SKM-1 treated with dmso at 0.1 percent for 144 hours (cell line): Measurements from ENCODE around the gene EGFR.

Experiments used
- DNase-seq: peaks from one replicate; lab custom pipeline; 2025; ENCODE audit not compliant: unreplicated experiment; lab: John Stamatoyannopoulos, UW

Gene EGFR

DNA sequence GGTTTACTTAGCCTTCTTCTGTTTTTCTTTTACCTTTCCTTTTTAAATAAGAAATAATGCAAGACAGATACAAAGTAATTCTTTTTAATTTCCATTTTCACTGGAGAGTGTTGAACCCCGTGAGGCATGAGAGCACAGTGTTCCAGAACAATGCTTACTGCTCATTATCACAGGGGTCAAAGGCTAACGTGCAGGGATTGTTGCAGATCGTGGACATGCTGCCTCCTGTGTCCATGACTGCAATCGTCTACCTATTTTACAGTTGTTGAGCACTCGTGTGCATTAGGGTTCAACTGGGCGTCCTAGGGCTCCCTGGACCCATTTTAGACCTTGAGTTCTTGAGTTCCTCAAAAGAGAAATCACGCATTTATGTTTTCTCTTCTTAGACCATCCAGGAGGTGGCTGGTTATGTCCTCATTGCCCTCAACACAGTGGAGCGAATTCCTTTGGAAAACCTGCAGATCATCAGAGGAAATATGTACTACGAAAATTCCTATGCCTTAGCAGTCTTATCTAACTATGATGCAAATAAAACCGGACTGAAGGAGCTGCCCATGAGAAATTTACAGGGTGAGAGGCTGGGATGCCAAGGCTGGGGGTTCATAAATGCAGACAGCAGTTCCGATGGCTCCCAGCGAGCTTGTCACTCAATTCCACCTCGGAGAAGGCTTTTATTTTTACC, 124.2 kb downstream of the EGFR start:
- DNase-seq: no peak

DNA sequence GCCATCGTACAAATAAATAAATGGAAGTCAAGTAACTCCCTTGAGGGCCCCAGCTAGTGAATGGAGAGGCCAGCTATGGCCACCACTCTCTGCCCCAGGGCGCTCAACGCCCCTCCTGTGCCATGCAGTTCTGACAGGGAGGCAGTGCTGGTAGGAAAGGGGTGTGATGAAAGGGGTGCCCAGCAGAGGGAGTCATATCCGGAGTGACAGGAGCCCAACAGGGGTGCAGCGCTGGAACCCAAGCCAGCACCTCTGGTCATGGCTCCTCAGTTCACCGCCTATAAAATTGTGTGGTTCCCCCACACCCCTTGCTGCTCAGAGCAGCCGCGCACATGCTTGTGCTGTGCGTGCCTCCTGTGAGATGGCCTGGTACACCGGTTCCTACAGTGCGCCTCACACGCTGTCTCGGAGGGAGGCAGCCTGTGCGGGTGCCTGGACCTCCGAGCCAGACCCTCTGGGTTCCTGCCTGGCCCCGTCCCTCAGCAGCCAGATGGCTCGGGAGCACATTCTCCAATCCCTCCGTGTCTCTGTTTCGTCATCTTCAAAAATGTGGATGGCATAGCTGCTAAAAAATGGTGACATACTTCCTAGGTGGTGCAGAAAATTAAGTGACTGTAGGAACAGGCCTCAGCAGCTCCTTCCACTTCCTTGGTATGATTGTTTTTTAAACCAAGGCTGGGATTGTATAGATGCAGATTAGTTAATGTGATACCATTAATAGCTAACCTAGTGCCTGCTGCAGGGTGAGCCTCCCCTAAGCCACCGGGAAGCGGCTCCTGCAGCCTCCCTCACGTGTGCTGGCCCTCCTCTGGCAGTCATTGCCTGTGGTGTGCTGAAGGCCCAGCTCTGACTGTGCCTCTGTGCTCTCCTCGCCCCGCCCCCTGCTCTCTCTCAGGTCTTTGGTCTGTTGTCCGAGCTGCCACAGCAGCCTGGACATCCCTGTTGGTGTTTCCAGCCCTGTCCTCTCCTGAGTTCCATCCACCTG, 125.8 kb downstream of the EGFR start:
- DNase-seq: no peak

DNA sequence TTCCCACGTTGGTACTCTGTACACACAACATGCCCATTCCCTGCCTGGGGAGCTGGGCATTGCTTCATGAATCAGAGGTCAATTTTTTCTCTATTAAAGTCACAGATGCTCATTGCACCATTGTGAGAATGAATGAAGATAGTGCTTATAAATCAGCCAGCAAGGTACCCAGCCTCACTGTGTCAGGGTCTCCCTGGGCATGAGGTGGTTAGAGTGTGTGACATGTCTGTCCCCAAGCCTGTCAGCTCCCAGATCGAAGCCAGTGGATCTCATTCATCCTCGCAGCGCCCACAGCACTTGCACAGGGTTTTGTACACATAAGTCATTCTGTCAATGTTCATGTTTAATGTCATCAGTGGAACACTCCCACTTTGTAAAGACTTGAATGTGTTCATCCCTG, 126.8 kb downstream of the EGFR start:
- no peak for DNase-seq

DNA sequence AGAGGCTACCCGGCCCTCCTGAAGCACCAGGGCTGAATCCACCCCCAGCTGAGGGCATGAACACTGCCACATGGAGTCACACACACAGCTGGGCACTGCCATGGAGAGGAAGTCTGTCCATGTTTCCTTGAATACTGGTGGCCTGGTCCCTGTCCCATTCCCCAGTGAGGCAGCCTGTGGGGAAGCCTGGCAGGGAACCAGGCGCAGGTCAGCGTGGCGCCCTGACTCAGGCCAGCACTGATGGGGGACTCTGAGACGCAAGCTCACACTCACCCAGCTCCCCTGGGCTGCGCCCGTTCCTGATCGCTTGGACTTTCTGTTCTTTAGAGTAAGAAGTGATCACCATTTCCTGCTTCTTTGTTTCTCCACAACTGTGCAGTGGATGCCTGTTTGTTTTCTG, 128.3 kb downstream of the EGFR start:
- DNase-seq: no peak

DNA sequence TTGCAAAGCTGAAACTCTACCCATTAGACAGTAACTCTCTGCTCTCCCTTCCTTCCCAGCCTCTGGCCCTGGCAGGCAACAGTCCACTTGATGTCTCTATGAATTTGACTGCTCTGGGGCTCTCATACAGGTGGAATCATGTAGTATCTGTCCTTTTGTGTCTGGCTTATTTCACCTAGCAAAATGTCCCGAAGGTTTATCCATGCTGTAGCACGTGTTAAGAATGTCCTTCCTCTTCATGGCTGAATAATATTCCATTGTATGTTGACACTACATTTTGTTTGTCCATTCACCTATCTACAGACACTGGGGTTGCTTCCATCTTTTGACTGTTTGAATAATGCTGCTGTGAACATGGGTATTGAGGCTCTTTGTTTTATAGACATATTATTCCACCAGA, 128.9 kb downstream of the EGFR start:
- no peak for DNase-seq

DNA sequence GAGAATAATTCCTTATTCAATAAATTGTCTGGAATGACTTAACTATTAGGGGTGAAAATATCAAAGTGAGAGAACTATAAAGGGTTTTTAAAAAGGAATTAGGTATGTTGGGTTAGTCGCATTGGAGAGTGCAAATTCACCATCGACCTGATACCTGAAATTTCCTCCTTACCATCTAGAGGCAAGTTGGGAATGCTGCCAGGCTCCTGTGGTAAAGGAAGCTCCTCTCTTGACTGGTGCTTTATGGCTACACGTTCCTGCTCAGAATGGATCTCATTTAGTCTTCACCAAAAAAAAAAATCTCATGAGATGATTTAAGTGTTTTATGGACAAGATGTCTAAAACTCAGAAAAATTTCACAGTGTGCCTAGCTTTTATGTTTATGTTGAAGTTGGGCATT, 129.8 kb downstream of the EGFR start:
- no peak for DNase-seq

DNA sequence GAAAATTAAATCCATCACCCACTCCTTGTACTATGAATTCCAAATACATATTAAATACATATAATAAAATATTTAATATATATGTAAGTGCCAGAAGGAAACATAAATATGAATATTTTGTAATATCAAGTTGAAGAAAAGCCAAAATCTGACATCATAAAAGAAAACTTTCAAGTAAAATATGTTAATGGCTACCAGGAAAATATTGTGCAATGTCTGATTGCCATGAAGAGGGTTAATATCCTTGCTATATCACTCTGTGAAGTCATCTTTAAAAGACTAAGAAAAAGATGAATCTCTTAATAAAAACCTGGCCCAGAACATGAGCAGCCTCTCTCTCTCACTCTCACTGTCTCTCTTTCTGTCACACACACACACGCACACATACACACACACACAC, 130.2 kb downstream of the EGFR start:
- DNase-seq: no peak

DNA sequence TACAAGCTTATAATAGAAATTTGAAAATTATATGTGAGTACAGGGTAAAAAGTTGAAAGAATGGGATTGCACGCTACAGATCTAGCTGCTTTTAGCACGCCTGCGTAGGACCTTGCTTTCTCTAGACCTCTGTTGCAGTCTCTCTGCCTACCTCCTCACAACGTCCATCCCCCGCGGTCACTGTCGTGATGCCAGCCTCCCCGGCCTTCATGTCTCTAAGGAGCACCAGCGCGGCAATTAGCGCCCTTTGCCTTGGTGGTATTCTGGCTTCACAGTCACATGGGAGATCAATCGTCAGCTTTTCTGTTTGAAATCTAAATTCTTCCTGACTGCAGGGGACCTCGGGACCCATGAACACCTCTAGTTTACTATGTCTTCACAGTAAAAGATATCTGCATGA, 131.3 kb downstream of the EGFR start:
- no peak for DNase-seq

DNA sequence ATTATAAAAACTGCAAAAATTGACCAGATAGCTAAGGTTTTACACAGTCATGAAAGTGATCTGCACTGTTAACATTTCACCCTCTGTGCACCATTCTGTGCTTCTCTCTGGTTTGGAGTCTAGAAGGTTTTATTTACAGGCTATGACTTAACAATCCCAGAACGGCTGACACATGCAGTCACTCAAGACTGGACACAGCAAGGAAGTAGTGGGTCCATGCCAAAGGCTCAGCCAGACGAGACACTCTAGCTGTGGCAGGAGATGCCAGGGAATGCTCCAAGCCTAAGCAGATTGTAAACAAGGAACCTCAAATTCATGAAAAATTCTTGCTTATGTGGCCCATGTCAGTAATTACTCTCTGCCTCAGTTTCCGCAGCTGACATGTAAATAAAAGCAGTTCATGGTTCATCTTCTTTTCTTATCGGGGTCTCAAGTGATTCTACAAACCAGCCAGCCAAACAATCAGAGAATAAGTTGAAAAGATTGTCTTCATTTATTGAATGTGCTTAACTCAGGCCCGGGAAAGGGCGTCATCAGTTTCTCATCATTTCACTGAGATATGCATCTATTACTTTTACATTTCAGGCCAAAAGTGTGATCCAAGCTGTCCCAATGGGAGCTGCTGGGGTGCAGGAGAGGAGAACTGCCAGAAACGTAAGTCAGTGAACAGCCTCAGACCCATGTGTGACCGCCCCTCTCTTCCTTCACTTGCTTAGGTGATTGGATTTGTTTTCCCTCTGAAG, 132.1 kb downstream of the EGFR start:
- DNase-seq: no peak

DNA sequence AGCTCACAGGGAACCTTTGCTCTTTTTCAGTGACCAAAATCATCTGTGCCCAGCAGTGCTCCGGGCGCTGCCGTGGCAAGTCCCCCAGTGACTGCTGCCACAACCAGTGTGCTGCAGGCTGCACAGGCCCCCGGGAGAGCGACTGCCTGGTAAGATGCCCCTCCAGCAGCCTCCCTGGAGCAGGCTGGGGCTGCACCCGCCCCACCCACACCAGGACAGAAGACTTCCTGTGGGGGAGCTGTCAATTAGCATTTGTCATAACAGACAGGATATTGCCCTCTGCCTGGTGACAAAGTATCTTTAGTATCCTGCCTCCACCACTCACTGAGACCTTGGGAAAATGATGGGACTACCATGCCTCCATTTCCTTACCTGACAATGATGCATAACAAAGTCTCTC, 133.7 kb downstream of the EGFR start:
- no peak for DNase-seq

DNA sequence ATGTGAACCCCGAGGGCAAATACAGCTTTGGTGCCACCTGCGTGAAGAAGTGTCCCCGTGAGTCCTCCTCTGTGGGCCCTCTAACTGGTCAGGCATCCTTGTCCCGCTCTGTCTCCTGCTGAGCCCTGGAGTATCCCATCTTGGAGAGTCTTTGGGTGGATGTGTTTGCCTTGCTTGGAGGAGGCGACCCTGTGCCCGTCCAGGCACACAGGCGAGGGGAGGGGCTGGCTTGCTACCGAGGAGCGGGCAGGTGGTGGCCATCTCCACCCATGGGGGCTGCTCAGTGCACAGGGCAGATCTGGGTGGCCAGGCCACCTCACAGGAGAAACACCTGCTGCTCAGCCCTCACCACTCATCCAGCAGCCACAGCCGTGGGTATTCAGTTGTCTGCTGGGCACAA, 135.3 kb downstream of the EGFR start:
- no peak for DNase-seq

DNA sequence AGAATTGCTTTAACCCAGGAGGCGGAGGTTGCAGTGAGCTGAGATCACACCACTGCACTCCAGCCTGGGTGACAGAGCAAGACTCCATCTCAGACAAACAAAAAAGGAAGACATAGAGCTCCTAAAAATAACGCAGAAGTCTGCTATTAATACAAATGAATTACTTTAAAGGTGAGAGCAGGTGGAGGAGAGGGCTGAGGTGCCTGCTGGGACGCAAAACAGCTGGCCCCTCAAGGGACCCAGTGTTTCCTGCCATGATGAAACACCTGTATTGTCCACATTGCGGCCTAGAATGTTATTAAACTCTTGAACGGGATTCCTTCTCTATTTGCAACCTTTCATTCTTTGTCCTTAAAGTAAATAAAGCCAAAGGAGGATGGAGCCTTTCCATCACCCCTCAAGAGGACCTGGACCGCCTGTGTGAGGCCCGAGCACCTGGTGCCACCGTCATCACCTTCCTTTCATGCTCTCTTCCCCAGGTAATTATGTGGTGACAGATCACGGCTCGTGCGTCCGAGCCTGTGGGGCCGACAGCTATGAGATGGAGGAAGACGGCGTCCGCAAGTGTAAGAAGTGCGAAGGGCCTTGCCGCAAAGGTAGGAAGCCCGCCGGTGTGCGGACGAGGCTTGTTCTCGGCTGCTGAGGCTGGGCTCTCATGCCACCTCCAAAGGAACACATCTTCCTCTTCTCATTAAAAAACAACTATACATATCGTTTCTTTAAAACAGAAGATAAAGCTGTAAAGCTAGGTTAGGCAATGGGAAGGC, 136.7 kb downstream of the EGFR start:
- DNase-seq: no peak

DNA sequence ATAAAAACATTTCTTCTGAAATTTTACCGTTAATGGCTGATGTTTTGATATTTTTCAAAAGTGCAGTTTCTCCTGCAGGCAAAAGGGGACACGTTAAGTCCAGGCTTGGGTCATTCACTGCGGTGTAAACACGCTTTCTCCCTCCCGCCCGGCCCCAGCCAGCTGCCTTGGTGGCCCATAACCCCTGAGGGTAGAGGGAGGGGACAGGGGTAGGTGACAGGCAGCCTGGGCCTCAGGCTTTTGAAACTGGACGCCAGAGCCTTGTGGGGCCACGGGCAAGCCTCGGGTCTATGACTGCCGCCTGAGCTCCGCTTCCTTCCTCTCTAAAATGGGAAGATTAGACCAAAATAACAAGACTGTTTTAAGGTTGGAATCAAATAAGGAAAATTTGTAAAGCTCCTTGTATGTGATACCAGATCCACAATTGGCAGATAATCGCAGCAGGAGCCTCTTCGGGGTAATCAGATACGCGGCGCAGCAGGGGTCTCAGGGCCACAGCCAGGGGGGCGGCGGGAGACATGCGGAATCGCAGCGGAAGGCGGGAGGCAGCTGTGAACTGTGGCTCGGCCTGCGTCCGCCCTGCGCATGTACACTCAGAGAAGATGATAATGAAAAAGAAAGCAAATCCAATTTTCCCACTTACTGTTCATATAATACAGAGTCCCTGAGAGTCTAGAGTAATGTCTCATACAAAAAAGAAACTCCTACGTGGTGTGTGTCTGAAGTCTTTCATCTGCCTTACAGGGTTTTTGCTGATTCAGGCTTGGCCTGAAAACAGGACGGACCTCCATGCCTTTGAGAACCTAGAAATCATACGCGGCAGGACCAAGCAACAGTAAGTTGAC, 138.3 kb downstream of the EGFR start:
- DNase-seq: no peak

DNA sequence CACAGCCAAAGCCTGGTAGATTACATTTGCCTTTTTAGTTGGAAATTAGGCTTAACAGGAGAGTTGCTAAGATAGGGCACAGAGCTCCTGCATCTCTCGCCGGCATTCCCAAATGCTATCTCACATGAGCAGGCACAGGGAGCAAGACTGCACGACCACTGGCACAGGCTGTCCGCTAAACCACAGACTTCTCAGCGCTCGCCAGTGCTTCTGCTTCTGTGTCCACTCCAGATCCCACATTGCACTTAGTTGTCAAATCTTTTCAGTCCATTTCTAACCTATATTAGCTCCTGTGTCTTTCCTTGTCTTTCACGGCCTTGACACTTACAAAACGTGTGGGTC, 138.9 kb downstream of the EGFR start:
- DNase-seq: no peak

DNA sequence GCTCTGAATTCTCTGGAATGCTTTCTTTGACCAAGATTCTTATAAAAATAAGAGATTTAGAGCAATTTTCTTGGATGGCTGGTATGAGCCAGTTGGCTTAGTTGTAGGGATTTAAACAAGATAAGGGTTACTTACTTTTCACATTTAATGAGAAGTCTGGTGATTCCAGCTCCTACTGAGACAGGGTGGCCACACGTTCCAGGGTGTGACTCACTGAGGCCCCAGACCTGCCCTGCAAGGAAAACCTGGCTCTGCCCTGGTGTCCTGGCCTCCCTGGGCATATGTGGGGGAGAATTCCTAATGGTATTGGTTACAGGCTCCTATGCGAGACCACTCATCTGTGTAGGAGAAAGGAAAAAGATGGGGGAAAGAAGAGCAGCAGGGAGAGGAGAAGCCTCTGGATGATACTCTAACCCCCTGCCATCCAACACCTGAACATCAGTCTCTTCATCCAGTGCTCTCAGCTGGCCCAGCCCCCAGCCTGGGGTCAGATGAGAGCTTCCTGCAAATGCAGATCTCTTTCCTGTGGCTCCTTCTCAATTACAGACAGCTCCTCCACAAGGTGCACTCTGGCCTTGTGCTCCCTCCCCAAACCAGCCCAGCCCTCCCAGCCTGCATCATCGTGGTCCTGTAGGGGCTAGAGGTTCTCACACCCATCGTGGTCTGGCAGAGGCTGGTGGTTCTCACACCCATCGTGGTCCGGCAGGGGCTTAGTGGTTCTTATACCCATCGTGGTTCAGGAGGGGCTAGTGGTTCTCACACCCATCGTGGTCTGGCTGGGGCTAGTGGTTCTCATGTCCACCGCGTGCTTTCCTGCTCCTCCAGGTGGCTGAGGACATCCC, 139.9 kb downstream of the EGFR start:
- no peak for DNase-seq

DNA sequence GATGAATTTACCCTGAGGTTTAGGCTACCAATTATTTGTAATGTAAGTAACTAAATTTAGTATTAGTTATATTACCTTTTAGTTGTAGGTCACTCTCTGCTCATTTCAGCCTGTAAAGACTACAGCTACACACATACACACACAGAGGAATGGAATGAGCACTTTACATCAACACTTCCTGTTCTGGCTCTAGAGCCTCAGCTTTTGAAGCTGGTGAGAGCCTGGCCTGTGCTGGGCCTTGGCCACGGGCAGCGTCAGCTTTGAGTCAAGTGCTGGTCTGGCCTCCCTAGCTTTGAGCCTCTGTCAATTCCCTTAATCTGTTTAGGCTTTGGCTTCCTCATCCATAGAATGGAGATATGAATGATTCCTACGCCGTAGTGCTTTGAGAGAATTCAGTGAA, 141.7 kb downstream of the EGFR start:
- no peak for DNase-seq

DNA sequence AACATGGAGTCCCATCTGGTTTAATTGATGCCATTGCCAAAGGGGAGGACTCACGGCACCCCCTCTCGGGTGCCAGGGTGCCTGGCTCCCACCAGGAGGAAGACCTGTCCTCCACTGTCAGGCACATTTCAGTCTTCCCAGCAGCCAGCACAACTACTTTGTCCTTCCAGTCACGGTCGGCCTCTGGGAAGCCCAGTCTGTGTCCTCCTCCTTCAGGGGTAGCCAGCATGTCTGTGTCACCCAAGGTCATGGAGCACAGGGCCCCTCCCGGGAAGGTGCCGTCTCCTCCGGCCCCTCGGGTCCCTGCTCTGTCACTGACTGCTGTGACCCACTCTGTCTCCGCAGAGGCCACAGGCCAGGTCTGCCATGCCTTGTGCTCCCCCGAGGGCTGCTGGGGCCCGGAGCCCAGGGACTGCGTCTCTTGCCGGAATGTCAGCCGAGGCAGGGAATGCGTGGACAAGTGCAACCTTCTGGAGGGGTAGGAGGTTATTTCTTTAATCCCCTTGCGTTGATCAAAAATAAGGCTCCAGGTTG, 142.4 kb downstream of the EGFR start:
- DNase-seq: no peak

DNA sequence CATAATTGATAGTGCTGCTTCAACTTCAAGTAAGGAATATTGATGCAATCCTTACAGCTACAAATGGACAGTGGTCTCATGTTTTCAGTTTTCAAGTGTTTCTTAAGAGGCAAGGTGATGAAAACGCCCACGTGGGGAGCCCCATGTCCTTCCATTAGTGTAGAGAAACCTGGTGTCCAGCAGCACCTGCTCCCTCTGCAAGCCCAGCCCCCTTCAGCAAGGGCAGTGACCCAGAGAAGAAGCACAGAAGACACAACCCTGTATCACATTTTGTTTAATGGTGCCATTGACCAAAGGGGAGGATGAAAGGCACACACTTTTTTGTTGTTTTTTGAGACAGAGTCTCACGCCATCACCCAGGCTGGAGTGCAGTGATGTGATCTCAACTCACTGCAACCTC, 143.7 kb downstream of the EGFR start:
- no peak for DNase-seq

DNA sequence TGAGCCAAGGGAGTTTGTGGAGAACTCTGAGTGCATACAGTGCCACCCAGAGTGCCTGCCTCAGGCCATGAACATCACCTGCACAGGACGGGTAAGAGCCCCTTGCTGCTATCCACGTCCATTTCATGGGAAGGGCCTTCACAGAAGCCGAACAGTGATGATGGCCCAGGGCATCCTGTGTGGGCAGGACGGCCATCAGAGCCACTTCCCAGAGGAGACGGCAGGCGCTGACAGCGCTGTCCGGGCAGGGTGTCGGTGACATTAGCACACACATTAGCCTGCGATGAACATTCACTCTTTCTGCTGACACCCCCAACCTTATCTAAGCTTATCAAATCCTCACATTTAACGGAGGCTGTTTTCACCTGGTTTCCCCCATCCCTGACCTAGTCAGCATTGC, 144.9 kb downstream of the EGFR start:
- no peak for DNase-seq
